Immature natural killer cell (primary cell): ENCODE data around the gene CDH13. TPM values are rescaled to one million over a fixed set of nuclear protein-coding genes. Genes with fewer than 3 reads are reported as not detected.

Source experiments
- DNase-seq, 3 donors: peaks; one replicate each; pipeline ENCODE4 v3.0.0; 2022; ENCODE audit warnings: mixed read lengths in 1 of 3
- H3K27ac Mint-ChIP-seq, 6 donors: one replicate each; pipeline ENCODE4 v1.8.0; 2020; ENCODE audit warnings: mixed read lengths in 6 of 6, mild to moderate bottlenecking in 5 of 6, inconsistent platforms in 4 of 6, moderate library complexity in 3 of 6
- H3K27me3 Mint-ChIP-seq, 3 donors: one replicate each; pipeline ENCODE4 v1.8.0; 2020 to 2021; ENCODE audit warnings: low read depth in 3 of 3, mild to moderate bottlenecking in 3 of 3, mixed read lengths in 3 of 3, moderate library complexity in 3 of 3, inconsistent platforms in 1 of 3
- H3K36me3 Mint-ChIP-seq, 3 donors: one replicate each; pipeline ENCODE4 v1.8.0; 2020; ENCODE audit warnings: mixed read lengths in 3 of 3, inconsistent platforms in 2 of 3, mild to moderate bottlenecking in 2 of 3
- H3K4me1 Mint-ChIP-seq, 2 donors: one replicate each; pipeline ENCODE4 v1.8.0; 2020; ENCODE audit warnings: inconsistent platforms in 2 of 2, mild to moderate bottlenecking in 2 of 2, mixed read lengths in 2 of 2, moderate library complexity in 1 of 2
- H3K4me3 Mint-ChIP-seq, 5 donors: one replicate each; pipeline ENCODE4 v1.8.0; 2020; ENCODE audit warnings: mild to moderate bottlenecking in 5 of 5, mixed read lengths in 5 of 5, inconsistent platforms in 3 of 5, moderate library complexity in 3 of 5
- H3K9me3 Mint-ChIP-seq, 6 donors: one replicate each; pipeline ENCODE4 v1.8.0; 2020; ENCODE audit warnings: mild to moderate bottlenecking in 6 of 6, mixed read lengths in 6 of 6, inconsistent platforms in 4 of 6, moderate library complexity in 3 of 6
- polyA plus RNA-seq, 3 donors: library from polyadenylated mRNA; unstranded; fragments of 300-500 nt; fragmentation: Illumina TruSeq; gene quantifications; one replicate each; pipeline ENCODE4 v1.2.3, GENCODE V29; 2021

Gene CDH13
- polyA plus RNA-seq, 3 donors from 2014 or later, result not detected

GRCh38 chr16:82651921-82652601 is 25.3 kb downstream of the CDH13 start:
- H3K4me1 Mint-ChIP-seq, result peaks cover 33 to 50% of the 10 kb centered on the region in 2 donors
- DNase-seq, result no peak

GRCh38 chr16:82652826-82653225 is 26.1 kb downstream of the CDH13 start:
- H3K27ac Mint-ChIP-seq, result no peak overlapping the region
- H3K9me3 Mint-ChIP-seq, result no peaks in the 10 kb centered on the region
- no peak overlapping the region for H3K4me3 Mint-ChIP-seq
- peaks cover 35 to 55% of the 10 kb centered on the region in 2 donors for H3K4me1 Mint-ChIP-seq
- peaks cover 1 to 9% (median 2%) of the 10 kb centered on the region in 3 donors for H3K27me3 Mint-ChIP-seq
- DNase-seq, result no peak
- H3K36me3 Mint-ChIP-seq, result no peaks in the 10 kb centered on the region

More at GRCh38 chr16:82651921-82652601, 25.3 kb downstream of the CDH13 start:
- H3K27me3 Mint-ChIP-seq, result peaks cover 2 to 9% (median 2%) of the 10 kb centered on the region in 3 donors
- H3K27ac Mint-ChIP-seq, result peak overlapping the region in 2 of 6 donors; percentile 35 to 48
- no peaks in the 10 kb centered on the region for H3K36me3 Mint-ChIP-seq
- no peaks in the 10 kb centered on the region for H3K9me3 Mint-ChIP-seq
- H3K4me3 Mint-ChIP-seq, result peak overlapping the region in 1 of 5 donors; percentile 59

GRCh38 chr16:82653550-82654511 is 27.1 kb downstream of the CDH13 start:
- peak overlapping the region; percentile 25 to 97 (median 68) for H3K27ac Mint-ChIP-seq
- H3K4me1 Mint-ChIP-seq, result peaks cover 42 to 64% of the 10 kb centered on the region in 2 donors
- H3K27me3 Mint-ChIP-seq, result peaks cover 2 to 9% (median 2%) of the 10 kb centered on the region in 3 donors
- H3K4me3 Mint-ChIP-seq, result peak overlapping the region in 1 of 5 donors; percentile 55
- no peaks in the 10 kb centered on the region for H3K9me3 Mint-ChIP-seq
- no peaks in the 10 kb centered on the region for H3K36me3 Mint-ChIP-seq
- DNase-seq, result peak; percentile 21 to 52 (median 26)

- Mint-ChIP-seq H3K4me1 (peaks cover 42 to 68% of the 10 kb centered on the region in 2 donors), H3K27ac (peak overlapping the region; percentile 51 to 97 (median 76)), H3K27me3 (peaks cover 0 to 4% (median 2%) of the 10 kb centered on the region in 3 donors), H3K9me3 (no peaks in the 10 kb centered on the region), H3K36me3 (no peaks in the 10 kb centered on the region), H3K4me3 (peak overlapping the region; percentile 11 to 70 (median 36))
- peak; percentile 61 to 79 (median 64) for DNase-seq
Observed at GRCh38 chr16:82655072-82655714, 28.4 kb downstream of the CDH13 start.

- peak overlapping the region in 4 of 5 donors; percentile 3 to 70 (median 26) for H3K4me3 Mint-ChIP-seq
Observed at GRCh38 chr16:82655720-82656490, 29.1 kb downstream of the CDH13 start.

GRCh38 chr16:82657239-82657638 is 30.5 kb downstream of the CDH13 start:
- Mint-ChIP-seq H3K36me3 (no peaks in the 10 kb centered on the region), H3K27ac (no peak overlapping the region), H3K4me3 (no peak overlapping the region), H3K9me3 (no peaks in the 10 kb centered on the region), H3K4me1 (peaks cover 42 to 61% of the 10 kb centered on the region in 2 donors), H3K27me3 (peaks cover 0 to 7% (median 7%) of the 10 kb centered on the region in 3 donors)
- no peak for DNase-seq

More at GRCh38 chr16:82655720-82656490, 29.1 kb downstream of the CDH13 start:
- DNase-seq, result no peak
- Mint-ChIP-seq H3K27ac (peak overlapping the region; percentile 52 to 97 (median 78)), H3K36me3 (no peaks in the 10 kb centered on the region), H3K9me3 (no peaks in the 10 kb centered on the region), H3K4me1 (peaks cover 42 to 70% of the 10 kb centered on the region in 2 donors), H3K27me3 (peaks cover 0 to 6% (median 4%) of the 10 kb centered on the region in 3 donors)

- DNase-seq, result no peak
- Mint-ChIP-seq H3K4me3 (no peak overlapping the region), H3K27me3 (peaks cover 0 to 8% (median 7%) of the 10 kb centered on the region in 3 donors), H3K4me1 (peaks cover 42 to 59% of the 10 kb centered on the region in 2 donors), H3K27ac (peak overlapping the region in 2 of 6 donors; percentile 0 to 31), H3K36me3 (no peaks in the 10 kb centered on the region), H3K9me3 (no peaks in the 10 kb centered on the region)
Observed at GRCh38 chr16:82657786-82658185, 31.0 kb downstream of the CDH13 start.

GRCh38 chr16:82658796-82659195 is 32.0 kb downstream of the CDH13 start:
- Mint-ChIP-seq H3K27me3 (peaks cover 6 to 8% (median 8%) of the 10 kb centered on the region in 3 donors), H3K4me1 (peaks cover 37 to 53% of the 10 kb centered on the region in 2 donors), H3K4me3 (no peak overlapping the region)

GRCh38 chr16:82660075-82660645 is 33.4 kb downstream of the CDH13 start:
- Mint-ChIP-seq H3K4me3 (no peak overlapping the region), H3K27me3 (peaks cover 6 to 10% (median 8%) of the 10 kb centered on the region in 3 donors)

More at GRCh38 chr16:82658796-82659195, 32.0 kb downstream of the CDH13 start:
- Mint-ChIP-seq H3K9me3 (peaks cover 0 to 2% (median 0%) of the 10 kb centered on the region in 6 donors), H3K36me3 (no peaks in the 10 kb centered on the region), H3K27ac (no peak overlapping the region)
- no peak for DNase-seq

GRCh38 chr16:82660966-82661365 is 34.2 kb downstream of the CDH13 start:
- peaks cover 18 to 31% of the 10 kb centered on the region in 2 donors for H3K4me1 Mint-ChIP-seq
- peaks cover 7 to 10% (median 8%) of the 10 kb centered on the region in 3 donors for H3K27me3 Mint-ChIP-seq
- DNase-seq, result no peak
- no peak overlapping the region for H3K27ac Mint-ChIP-seq
- no peak overlapping the region for H3K4me3 Mint-ChIP-seq
- peaks cover 0 to 2% (median 0%) of the 10 kb centered on the region in 6 donors for H3K9me3 Mint-ChIP-seq
- no peaks in the 10 kb centered on the region for H3K36me3 Mint-ChIP-seq

More at GRCh38 chr16:82660075-82660645, 33.4 kb downstream of the CDH13 start:
- Mint-ChIP-seq H3K9me3 (peaks cover 0 to 2% (median 0%) of the 10 kb centered on the region in 6 donors), H3K27ac (no peak overlapping the region), H3K36me3 (no peaks in the 10 kb centered on the region), H3K4me1 (peaks cover 26 to 39% of the 10 kb centered on the region in 2 donors)
- no peak for DNase-seq

- Mint-ChIP-seq H3K27me3 (peaks cover 7 to 8% (median 8%) of the 10 kb centered on the region in 3 donors), H3K9me3 (peaks cover 0 to 2% (median 0%) of the 10 kb centered on the region in 6 donors), H3K36me3 (no peaks in the 10 kb centered on the region), H3K27ac (no peak overlapping the region), H3K4me3 (no peak overlapping the region), H3K4me1 (peaks cover 0 to 6% of the 10 kb centered on the region in 2 donors)
- no peak for DNase-seq
Observed at GRCh38 chr16:82664181-82664580, 37.4 kb downstream of the CDH13 start.

- peaks cover 7 to 8% (median 8%) of the 10 kb centered on the region in 3 donors for H3K27me3 Mint-ChIP-seq
- H3K4me1 Mint-ChIP-seq, result peaks cover 0 to 3% of the 10 kb centered on the region in 2 donors
- H3K4me3 Mint-ChIP-seq, result no peak overlapping the region
- H3K27ac Mint-ChIP-seq, result no peak overlapping the region
- no peak for DNase-seq
- H3K9me3 Mint-ChIP-seq, result peaks cover 0 to 2% (median 0%) of the 10 kb centered on the region in 6 donors
- H3K36me3 Mint-ChIP-seq, result no peaks in the 10 kb centered on the region
Observed at GRCh38 chr16:82665025-82665424, 38.3 kb downstream of the CDH13 start.
